CD4-positive, alpha-beta T cell treated with Interleukin-12 subunit alpha and Interleukin-12 subunit beta, for 1 hour (primary cell): Measurements from ENCODE around the gene SNX25.

Experiments
- DNase-seq: peaks from one replicate; pipeline ENCODE4 v3.0.0-alpha.2; 2020

Gene SNX25

DNA sequence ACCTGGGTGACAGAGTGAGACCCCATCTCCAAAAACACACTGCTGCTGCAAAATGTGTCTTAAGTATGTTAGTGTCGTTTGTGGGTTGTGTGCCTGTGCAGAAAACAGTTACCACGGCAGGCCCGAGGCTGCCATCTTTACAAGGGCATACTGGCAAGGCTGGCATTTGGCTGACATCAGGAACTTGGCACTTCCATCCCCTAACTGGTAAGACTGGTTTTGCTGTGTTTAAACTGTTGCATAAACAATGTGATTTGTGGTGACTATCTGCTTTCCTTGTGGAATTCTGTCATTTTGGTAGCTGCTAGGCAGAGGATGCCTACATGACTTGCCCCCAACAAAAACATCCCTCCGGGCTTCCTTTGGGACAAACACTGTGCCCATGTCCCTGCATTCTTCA, 174.1 kb downstream of the SNX25 start:
- no peak for DNase-seq

DNA sequence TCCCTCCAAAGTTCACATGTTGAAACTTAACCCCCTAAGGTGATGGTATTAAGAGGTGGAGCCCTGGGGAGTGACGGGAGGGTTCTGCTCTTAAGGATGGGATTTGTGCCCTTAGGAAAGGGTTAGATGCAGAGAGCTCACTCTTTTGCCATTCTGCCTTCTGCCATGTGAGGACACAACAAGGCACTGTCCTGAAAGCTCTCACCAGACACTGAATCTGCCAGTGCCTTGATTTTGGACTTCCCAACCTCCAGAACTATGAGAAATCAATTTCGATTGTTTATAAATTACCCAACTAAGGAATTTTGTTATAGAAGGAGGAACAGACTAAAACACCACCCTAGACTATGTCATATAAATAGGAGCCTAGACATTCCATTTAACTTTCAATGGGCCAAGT, 174.7 kb downstream of the SNX25 start:
- no peak for DNase-seq

DNA sequence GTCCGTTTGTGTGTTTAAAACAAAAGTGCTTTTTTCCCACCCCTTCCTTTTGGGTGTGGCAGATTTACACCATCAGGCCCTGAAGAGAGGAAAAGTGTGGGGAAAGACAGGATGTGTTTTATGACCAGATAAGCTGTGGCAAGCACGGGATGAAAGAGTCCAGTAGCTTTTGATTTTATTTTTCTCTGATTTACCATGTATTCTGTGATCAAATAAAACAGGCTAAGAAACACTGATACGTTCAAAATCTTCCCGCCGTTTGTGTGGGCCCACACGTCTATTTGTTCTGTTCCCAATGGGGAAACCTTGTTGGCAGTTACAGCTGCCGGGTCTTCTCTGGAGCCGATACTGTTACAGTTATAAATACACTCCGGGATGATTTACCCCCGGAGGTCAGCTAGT, 175.5 kb downstream of the SNX25 start:
- DNase-seq = no peak

DNA sequence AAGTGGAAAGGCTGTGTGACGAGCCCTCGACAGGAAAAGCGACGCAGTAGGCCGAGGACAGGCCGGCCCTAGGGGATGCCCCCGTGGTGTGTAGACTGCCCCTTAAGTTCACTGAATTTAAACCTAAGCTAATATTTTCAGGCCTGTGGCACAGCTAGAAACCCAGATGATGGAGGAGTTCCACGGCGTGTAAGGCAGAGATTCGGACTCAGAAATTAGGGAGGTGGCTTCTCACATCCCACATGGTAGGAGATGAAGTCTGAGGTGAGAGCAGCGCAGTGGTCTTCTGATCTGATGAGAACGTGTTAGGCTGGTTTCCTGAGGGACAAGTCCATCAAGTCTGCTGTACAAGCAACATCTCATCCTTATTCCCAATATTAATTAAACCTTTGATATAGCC, 178.6 kb downstream of the SNX25 start:
- DNase-seq = no peak

DNA sequence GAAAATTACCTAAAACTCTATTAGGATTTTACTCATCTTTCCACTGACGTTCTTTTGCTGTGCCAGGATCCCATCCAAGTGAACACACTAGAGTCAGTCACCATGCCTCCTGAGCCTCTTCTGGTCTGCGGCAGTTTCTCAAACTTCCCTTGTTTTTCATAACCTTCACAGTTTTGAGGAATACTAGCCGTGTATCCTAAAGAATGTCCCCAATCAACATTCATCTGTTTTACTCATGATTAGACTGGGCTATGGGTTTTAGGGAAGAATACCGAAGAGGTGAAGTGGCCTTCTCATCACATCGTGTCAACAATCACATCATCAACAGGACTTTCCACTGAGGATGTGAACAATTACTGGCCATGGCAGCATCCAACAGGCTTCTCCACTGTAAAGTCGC, 181.5 kb downstream of the SNX25 start:
- no peak for DNase-seq

DNA sequence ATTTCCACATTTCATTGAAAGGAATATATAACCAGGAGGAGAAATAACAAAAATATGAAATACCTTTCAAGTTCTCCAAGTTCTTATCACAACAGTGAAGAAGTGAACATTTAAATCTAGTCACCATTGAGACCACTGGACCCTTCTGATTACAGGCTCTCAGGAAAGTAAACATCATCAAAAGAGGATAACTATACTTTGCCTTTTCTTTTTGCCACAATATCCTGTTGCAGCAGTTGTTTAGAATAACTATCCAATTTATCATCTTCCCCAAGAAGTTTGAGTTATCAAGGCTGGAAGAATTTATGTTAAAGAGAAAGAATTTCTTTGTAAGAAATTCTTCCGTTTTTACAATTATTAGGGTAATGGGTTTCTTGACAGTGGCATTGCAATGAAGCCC, 182.8 kb downstream of the SNX25 start:
- no peak for DNase-seq

DNA sequence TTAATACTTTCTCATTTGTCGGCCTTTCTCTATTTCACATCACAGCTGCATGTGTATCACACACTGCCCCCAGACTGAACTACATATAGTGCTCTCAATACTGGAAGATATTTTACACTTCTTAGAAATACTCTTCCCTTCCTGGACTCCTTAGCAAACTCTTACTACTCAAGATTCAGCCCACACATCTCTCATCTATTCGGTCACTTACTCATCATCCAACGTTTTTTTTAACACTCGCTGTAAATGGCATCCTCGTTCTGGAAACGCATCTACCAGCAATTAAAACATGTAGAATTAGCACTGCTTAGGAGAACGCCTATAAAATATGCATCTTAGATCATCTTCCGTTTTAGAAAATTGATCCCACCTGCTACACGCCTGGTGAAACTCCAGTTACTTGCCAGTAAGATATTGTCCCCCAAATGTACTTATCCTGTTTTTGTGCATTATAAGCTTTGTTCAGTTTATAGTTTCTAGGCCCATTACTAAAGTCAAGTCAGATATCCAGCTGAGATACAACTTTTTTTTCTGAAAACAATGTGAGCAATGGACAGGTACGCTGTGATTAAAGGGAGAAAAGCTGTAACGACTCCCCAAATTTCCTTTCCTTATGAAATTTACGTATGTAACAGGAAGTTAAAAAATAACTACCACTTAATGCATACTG, 185.3 kb downstream of the SNX25 start:
- DNase-seq = peak; percentile 20

DNA sequence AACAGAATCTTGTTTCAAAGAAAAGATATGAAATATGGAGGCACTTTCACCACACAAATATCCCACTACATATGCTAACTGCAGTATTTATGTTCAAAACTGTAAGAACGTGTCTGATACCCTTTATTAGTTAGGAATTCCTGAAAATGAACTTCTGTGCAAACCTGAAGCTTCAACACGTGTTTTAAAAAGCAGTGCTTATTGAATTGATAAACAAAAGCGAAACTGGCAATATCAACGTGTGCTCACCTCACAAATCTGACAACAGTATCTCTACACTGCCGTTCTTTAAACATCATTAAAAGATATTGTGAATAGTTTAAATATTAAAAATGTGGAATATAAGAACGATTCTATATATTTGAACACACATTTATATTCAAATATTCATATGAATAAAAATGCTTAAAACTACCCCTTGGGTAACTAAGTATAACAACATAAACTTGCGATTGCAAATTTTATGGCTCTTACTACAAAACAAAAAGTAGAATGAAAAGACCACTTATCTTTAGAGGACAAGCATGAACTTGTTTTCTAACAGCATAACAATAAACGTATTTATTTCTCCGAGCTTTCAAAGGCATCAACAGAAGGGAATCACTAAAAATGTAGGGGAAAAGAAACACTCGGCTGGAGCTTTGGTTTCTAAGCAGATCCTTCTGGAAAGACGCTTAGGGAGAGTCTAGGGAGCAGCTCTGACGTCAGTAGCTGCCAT, 186.0 kb downstream of the SNX25 start, which contains the start of gene LRP2BP:
LRP2BP (minus strand) TSS at position 687 of the 718 bp plus-strand sequence. CDS start 17,738 bp downstream, outside the sequence.
- DNase-seq = peak; percentile 33

DNA sequence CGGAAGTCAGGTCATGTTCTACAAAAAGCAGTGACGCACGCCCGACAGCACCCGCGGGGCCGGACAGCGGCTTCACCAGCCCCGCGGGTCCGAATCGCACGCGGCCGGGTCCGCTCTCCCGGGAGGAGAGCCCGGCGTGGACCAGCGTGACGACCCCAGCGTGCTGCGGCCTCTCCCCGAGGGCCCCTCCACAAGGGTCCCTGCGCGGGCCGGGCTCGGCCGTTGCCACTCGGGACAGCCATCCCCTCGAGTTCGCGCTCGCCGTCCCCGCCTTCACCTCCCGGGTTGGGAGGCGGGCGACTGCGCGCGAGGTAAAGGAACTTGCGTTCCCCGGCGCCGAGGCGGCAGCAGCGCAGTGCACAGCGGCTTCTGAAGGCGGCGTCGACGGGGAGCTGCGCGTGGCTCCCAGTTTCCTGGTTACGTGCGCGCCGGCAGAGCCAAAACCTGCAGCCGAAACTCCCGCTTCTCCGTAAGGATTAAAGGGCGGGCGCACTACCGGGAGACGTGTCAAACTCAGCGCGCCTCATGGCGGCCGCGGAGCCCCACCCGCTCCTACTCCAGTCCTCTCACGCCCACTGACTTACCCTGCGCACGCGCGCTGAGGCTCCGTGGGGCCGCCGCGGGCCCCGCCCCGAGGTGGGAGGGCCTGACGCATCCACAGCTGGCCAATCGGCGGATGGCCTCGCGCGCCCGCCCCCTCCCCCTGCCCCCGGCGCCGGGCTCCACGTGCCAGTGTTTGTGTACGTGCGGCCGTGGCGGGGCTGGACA, 186.7 kb downstream of the SNX25 start:
- DNase-seq = peak; percentile 97

DNA sequence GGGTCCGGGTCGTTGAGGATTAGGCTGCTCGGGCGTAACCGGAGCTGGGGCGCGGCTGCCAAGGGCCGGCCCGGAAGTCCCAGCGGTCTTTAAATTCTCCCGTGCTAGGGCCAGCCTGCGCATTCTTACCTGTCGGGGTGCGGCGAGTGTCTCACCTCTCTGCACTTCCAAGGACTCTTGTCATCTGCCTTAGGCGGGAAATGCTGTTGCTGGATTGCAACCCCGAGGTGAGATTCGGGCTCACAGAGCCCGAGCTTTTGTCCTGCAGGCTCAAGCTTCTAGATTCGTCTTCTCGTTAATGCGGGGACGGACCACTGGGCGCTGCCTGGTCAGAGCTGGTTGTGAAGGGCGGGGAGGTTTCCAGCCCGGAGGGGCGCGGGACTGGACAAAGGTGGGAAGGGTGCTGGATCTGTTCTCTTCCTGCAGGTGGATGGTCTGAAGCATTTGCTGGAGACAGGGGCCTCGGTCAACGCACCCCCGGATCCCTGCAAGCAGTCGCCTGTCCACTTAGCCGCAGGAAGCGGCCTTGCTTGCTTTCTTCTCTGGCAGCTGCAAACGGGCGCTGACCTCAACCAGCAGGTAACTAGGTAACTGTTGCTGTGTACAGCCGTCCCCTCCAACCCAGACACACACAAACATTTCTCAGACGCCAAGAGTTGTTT, 187.5 kb downstream of the SNX25 start, which contains the start of gene ANKRD37:
ANKRD37 (plus strand) TSS at position 118 of the 662 bp plus-strand sequence; CDS start at position 201, 83 bp downstream.
- DNase-seq = no peak

DNA sequence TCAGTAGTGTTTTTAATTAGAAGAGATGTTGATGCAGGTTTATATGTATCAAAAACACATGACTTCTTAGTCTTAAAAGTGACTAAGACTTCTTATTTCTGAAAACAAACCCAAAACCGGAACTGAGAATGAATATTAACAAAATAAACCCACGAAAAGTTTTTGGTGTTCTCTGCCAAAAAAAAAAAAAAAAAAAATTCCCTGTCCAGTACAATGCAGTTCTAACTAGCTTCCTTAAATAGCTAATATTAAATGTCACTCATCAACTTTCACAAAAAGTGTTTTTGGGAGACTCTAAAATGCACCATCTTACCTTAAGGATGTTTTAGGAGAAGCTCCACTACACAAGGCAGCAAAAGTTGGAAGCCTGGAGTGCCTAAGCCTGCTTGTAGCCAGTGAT, 189.2 kb downstream of the SNX25 start:
- DNase-seq = no peak

DNA sequence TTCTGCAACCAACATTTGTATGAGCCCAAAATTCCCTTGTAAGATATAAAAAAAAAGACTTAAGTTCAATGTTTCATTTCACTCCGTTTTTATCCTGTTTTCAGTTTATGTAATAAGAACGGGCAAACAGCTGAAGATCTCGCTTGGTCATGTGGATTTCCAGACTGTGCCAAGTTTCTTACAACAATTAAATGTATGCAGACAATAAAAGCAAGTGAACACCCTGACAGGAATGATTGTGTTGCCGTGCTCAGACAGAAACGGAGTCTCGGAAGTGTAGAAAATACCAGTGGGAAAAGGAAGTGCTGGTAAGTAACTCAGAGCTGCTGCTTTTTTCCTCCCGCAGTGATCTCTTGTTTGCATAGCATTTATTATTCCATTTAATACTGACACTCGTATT, 190.1 kb downstream of the SNX25 start:
- DNase-seq = no peak

DNA sequence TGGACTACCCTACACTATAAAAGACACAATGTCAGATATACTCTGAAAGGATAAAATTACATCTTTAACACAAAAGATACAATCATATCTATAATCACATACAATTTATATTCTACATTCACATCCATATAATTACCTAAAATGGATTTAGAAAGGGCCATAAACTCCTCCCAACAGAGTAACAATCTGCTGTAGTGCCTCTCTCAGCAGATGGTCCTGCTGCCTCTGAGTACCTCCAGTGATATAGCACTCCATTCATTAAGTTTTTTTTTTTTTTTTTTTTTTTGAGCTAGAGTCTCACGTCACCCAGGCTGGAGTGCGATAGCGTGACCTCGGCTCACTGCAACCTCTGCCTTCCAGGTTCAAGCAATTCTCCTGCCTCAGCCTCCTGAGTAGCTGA, 194.6 kb downstream of the SNX25 start:
- no peak for DNase-seq

DNA sequence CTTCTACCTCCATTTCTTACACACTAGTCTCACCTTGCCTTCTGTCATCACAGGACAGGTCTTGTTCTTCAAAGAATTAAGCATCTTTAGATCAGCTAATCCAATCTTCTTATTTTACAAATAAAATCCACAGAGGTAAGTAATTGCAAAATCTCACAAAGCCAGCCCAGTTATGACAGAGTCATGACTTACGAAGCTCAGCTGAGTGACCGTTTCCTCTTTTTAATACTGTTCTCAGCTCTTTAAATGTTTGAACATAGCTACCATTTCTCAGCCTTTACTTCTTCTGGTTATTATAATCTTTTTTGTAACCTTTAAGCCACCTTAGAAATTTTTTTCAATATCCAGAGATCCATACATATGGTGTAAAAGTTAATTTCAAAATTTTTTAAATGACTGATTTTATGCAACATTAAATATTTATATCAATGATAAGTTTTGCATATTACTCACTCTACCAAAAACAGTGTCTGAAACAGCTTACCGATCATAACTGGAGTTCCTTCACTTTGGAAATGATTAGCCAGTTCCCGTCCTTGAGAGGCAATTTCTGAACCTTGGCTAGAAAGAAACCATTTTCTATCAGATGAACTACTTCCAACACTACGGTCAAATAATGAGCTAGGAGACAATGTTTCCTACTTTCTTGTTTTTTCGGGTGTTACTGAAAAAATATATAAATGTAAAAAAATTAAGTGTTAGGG, 196.1 kb downstream of the SNX25 start:
- no peak for DNase-seq

DNA sequence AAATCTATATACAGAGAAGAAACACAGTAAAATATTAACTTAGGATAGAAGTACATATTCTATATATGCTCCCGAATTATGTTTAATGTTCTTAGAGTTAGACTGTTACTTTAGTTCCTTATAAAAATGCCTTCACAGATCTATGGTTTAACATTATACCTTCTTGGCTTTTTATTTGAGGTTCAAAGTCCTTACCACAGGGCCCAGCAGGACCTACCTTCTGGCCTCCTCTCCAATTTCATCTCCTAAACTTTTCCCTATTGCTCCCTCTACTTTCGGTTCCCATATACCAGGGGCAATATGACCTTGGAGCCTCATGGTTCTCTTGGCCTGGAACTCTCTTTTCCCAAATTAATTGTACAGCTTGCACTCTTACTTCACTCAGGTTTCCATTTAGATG, 199.0 kb downstream of the SNX25 start:
- no peak for DNase-seq

DNA sequence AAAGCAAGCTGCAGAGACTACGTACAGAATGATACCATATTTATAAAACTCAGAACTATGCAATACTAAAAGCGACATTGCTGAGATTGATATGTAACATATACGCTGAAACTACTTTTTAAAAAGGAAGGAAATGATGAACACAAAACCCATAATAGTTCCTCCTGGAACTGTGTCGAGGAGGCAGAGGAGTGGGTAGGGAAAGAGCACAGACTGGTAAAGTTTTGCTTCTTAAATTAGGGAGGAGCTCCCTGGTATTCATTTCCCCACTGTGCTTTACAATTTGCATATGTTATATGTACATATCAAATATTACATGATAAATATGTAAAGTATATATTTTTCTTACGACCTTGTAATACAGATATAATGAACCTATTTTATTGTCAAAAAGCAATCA, 202.5 kb downstream of the SNX25 start:
- no peak for DNase-seq

DNA sequence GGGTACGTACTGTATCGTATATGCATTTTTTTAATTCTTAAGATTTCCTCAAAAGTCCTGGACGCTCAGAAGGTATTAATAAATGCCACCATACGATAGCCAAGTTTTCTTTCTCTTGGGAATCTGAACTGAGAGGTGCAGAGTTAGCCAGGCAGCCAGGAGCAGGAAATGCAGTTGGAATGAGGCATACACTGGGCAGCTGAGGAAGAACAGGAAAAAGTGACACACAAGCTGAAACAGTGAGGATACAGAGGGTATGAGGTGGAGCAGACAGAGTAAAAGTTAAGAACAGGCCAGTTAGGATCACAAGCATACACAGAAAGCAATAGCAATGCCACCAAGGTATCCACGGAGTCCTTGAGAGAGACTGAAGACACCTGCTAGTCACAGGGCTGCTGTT, 203.0 kb downstream of the SNX25 start:
- DNase-seq = no peak
